8988T (cell line): ENCODE results near the gene TIMELESS.
"Not testable (repeated sequence)": the region's sequence is repeated elsewhere in the genome, so short reads cannot be mapped to it uniquely, and the experiment has no call there.

Experiments used
- DNase-seq: peaks from one replicate; pipeline ENCODE4 v3.0.0; 2011

TIMELESS gene

GRCh38 chr12:56448860-56449621, at the start of gene TIMELESS:
TIMELESS (minus strand) TSS chr12:56449426; CDS start chr12:56434170, 15,256 bp downstream.
- DNase-seq = peak; percentile 89

GRCh38 chr12:56498126-56498902, 49.1 kb upstream of the TIMELESS start:
- DNase-seq = not testable (repeated sequence)

GRCh38 chr12:56496704-56497103, 47.5 kb upstream of the TIMELESS start:
- DNase-seq = not testable (repeated sequence)

GRCh38 chr12:56494481-56494880, 45.3 kb upstream of the TIMELESS start:
- DNase-seq = not testable (repeated sequence)

GRCh38 chr12:56494106-56494415, 44.8 kb upstream of the TIMELESS start:
- DNase-seq = not testable (repeated sequence)

- DNase-seq = not testable (repeated sequence)
Measured at GRCh38 chr12:56493409-56494105, 44.3 kb upstream of the TIMELESS start.

- no peak for DNase-seq
Measured at GRCh38 chr12:56490360-56490759, 41.1 kb upstream of the TIMELESS start.

- peak; percentile 70 for DNase-seq
Measured at GRCh38 chr12:56488041-56488955, 39.1 kb upstream of the TIMELESS start, which contains the start of gene GLS2. GLS2 (minus strand) TSS chr12:56488161; CDS start chr12:56488118, 43 bp downstream.

GRCh38 chr12:56487448-56488040, 38.3 kb upstream of the TIMELESS start:
- DNase-seq = no peak

- DNase-seq = no peak
Measured at GRCh38 chr12:56486694-56487093, 37.5 kb upstream of the TIMELESS start.

GRCh38 chr12:56484566-56484965, 35.3 kb upstream of the TIMELESS start:
- no peak for DNase-seq

- DNase-seq = no peak
Measured at GRCh38 chr12:56479625-56480024, 30.4 kb upstream of the TIMELESS start.

GRCh38 chr12:56477521-56478225, 28.4 kb upstream of the TIMELESS start:
- no peak for DNase-seq

- DNase-seq = no peak
Measured at GRCh38 chr12:56476972-56477432, 27.8 kb upstream of the TIMELESS start.

- no peak for DNase-seq
Measured at GRCh38 chr12:56476143-56476542, 26.9 kb upstream of the TIMELESS start.

- no peak for DNase-seq
Measured at GRCh38 chr12:56474389-56474788, 25.2 kb upstream of the TIMELESS start.

GRCh38 chr12:56469007-56469930, 20.0 kb upstream of the TIMELESS start:
- no peak for DNase-seq

GRCh38 chr12:56468216-56469006, 19.2 kb upstream of the TIMELESS start, which contains the start of gene SPRYD4:
SPRYD4 (plus strand) TSS chr12:56468578; CDS start chr12:56468592, 14 bp downstream.
- DNase-seq = peak; percentile 77

GRCh38 chr12:56462565-56462964, 13.3 kb upstream of the TIMELESS start:
- no peak for DNase-seq
